Hematopoietic multipotent progenitor cell treated with erythropoietin and hydrocortisone succinate and interleukin-3 and kit ligand, for 8 days (in vitro differentiated cells): ENCODE results near the gene LSM7.

Experiments
- DNase-seq: peaks from one replicate; pipeline ENCODE4 v3.0.0-alpha.2; 2015

LSM7 gene

DNA sequence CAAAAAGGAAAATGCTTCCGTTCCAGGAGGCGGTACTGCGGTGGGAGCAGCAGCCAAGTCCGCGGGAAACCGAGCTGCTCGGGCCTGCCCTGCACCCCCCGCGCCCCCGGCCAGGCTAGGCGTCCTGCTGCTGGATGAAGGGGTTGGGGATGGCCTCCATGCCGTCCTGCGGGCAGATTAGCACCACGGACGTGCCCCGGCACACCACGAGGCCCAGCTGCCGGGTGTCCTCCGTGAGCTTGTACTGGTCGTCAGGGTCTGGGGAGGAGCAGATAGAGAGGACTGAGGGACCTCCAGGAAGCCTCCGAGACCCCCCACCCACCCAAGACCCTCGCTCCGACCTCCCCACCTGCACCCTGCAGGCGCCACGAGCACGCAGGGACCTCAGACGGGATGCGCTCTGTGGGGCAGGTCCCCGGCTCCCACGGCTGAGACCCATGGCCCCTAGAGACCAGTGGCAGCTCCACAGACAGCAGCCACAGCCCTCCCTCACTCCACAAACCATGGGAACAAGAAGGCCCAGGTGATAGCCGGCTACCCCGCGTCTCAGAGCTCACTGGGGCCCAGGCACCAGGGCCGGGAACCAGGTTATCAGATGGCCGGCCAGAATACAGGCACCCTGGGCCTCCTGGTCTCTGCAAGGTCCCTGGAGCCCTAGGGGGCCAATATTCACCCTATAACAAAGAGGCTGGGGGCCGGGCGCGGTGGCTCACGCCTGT, 6.7 kb downstream of the LSM7 start:
- no peak for DNase-seq

GRCh38 chr19:2320939-2321338, 7.4 kb downstream of the LSM7 start:
- no peak for DNase-seq

GRCh38 chr19:2320049-2320448, 8.3 kb downstream of the LSM7 start:
- no peak for DNase-seq

DNA sequence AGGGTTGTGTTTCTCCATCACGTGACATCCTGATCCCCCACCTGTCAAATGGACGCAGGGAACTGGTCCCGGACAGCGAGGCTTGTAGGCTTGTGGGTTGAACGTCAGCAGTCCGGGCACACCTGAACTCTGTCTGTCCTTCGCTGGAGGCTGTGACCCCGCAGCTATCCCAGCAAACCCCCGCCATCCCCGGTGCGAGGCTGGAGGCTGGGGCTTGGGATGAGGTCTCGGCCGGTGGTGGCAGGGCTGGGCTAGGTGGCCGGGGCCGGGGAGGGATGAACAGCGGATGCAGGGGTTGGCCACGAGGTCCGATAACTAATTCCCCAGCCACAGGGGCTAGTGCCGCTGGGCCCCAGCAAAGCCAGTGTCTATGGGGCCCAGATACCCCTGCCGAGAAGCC, 8.8 kb downstream of the LSM7 start:
- DNase-seq, result no peak

DNA sequence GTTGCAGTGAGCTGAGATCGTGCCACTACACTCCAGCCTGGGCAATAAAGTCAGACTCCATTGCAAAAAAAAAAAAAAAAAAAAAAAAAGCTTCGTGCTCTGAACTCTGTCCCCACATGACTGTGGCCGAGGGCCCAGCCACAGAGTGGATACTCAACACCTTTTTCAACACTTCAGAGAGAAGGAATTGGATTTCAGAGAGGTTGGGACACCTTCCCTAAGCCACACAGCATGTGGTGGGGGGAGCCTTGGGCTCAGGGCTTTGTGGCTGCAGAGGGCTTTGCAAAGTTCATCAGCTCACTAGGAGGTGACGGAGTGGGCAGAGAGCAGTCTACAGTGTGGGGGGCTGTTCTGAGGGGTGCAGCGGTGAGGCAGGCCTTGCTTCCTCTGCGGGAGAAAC, 9.5 kb downstream of the LSM7 start:
- no peak for DNase-seq

DNA sequence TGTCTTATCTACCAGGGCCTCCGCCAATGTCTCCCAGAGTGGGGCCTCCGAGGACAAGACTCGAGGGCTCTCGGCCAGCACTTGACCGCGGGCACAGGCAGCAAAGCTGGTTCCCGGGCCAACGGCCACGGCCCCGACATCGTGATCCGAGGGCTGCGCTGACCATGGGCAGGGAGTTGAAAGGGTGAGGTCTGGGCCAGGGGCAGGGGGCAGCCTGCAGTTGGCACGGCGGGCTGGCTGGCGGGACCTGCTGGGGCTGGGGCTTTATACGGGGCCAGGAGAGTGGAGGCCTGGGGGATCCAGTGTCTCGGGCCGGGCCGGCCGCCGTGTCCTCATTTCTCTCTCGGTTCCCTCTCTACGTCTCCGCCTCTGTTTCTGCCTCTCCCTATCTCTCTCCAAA, 10.6 kb downstream of the LSM7 start:
- no peak for DNase-seq

GRCh38 chr19:2317300-2317699, 11.1 kb downstream of the LSM7 start:
- no peak for DNase-seq

- peak; percentile 58 for DNase-seq
Measured at GRCh38 chr19:2315818-2316353, 12.5 kb downstream of the LSM7 start.

GRCh38 chr19:2315121-2315817, 13.1 kb downstream of the LSM7 start:
- no peak for DNase-seq

GRCh38 chr19:2312820-2313501, 15.4 kb downstream of the LSM7 start:
- DNase-seq, result no peak

DNA sequence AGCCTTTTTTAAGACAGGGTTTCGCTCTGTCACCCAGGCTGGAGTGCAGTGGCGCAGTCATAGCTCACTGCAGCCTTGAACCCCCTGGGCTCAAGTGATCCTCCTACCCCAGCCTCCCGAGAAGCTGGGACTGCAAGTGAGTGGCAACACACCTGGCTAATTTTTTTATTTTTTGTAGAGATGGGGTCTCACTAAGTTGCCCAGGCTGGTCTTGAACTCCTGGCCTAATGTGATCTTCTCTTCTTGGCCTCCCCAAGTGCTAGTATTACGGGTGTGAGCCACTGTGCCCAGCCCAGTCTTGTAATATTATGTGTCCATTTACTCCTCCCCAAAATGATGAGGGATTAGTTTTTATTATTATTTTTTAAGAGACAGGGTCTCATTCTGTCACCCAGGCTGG, 17.3 kb downstream of the LSM7 start:
- no peak for DNase-seq

GRCh38 chr19:2309734-2310362, 18.5 kb downstream of the LSM7 start:
- DNase-seq, result no peak

DNA sequence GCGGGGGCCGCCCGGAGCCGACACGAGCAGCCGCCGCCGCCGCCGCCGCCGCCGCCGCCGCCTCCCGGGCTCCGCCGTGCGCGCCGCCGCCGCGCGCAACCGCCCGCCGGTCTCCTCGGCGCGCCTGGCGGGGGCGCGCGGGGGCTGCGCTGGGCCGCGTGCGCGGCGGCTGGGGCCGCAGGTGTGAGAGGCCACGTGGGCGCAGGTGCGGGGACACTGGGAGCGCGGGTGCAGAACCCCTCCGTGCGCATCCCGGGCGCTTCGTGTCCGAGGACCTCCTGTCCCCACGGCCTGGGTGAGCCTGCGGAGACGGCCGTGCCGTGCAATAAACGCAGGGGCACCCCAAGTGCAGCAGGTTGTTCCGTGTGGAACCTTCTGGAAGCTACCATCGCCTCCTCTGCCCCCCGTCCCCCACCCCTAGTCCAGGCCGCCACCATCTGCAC, 20.3 kb downstream of the LSM7 start, which contains the start of gene LINGO3:
TSS of gene LINGO3 (minus strand) at position 41 of the 443 bp plus-strand sequence. CDS start 16,378 bp downstream, outside the sequence.
- no peak for DNase-seq

GRCh38 chr19:2307518-2308012, 20.8 kb downstream of the LSM7 start:
- no peak for DNase-seq

GRCh38 chr19:2306971-2307370, 21.4 kb downstream of the LSM7 start:
- no peak for DNase-seq

- DNase-seq, result no peak
Measured at GRCh38 chr19:2306281-2306806, 22.0 kb downstream of the LSM7 start.

DNA sequence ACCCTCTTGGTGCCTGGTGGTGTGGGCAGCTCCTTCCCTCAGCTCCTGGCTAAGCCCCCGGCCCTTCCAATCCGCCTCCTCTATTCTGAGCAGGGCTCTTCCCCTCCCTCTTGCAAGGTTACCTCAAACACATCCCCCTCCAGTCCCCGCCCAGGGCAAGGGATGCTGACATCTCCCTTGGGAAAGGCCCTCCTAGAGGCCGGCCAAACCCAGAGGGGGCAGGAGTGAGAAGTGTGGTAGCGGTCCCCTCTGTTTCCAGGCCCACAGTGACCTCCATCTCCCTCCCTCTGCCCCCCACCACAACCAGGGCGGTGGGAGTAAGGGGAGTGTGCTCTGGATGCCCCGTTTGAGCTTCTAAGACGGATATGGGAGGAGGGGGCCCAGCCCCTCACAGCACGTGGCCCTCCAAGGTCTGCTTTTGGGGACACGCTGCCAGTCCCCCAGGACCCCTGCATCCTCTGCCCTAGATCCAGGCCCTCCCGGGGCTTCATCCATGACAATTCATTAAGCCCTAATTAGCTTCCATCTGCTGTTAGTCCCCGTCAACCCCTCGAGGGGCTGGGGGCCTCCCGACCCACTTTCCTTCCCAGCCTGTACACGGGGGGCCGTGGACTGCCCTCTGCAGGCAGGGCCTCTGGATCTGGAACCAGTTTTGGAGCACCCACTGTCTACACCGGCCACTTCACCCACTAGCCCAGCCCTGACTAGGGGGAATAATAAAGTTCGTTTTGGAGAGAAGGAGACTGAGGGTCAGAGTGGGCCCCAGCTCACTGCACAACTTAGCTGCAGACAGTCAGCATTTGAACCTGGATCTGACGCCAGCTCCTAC, 22.7 kb downstream of the LSM7 start:
- DNase-seq, result no peak

DNA sequence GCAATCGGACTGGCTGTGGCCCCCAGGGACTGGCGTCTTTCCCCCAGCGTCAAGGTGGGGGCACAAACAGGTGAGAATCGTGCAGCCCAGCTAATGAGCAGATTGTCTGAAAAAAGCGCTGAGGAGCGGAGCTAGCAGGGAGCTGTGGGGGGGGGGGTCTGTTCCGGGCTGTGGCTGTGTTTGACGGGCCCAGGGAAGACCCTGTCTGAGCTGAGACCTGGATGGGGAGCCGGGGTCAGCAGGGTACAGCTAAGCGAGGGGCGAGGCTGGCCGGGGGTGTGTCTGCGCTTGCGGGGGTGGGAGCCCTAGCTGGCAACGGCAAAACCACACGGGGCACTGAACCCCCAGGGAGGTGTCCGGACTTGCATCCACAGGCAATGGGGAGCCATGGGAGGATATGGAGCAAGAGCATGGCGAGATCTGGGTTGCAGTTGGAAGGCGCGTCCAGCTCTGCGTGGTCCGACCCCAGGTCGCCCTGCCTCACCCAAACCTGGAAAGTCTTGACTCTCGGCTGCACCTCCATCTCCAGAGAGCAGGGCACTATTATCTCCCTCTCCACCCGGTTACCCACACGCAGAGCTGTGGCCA, 25.1 kb downstream of the LSM7 start:
- DNase-seq, result no peak

DNA sequence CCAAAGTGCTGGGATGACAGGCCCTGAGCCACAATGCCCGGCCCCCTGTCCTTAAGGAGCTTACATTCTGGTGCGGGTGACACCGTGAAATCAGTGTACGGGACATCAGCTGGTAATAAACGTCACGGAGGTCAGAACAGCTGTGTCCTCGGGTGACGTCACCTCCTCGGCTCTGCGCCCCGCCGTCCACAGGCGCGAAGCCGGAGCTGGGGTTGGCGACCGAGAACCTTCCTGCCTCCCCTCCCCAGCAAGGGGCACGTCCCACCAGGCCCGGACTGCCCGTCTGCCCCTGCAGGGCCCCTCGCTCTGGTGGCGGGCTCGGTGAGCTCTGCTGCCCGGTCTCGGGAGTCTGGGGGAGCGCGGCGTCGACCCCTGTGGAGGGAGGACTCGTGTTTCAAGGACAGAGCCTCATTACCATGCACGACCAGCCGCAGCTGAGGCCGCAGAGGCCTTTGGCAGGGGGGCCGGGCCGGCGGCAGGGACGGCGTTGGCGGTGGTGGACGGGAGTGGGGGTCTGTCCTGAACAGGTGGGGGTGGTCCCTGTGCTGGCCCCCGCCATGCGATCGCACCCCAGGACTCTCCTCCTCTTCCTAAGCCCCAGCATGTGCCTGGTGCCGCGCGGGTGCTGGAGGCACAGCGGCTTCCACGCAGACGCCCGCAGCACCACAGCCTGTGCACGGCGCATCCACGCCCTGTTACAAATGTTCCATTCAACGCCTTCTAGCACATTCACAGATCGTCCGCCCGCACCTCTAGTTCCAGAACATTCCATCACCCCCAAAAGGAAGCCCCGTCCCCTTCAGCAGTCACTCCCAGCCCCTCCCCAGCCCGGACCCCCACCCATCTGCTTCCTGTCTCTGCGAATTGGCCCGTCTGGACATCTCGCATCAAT, 25.8 kb downstream of the LSM7 start:
- DNase-seq, result no peak

DNA sequence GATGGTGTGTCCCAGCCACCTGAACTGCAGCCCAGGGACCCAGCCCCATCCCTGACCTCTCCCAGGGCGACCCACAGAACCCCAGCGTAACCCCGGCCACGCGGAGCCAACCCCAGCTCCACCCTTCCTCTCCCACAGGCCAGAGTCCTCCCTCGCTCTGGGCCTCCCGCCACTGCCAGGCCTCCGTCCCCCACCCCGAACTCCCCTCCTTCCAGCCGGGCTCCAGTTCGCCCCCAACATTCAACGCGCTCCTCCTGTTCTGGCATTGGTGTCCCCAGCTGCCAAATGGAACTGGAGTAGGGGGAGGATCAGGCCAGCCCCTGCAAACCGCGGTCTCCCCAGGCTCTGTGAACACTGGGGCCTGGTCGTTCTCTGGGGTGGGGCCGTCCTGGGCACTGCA, 27.9 kb downstream of the LSM7 start:
- no peak for DNase-seq
